ENCODE measurements around the gene VEPH1.
A peak's percentile ranks its signal among the peaks of the same experiment; 100 is the strongest.
"Not testable (repeated sequence)": the region's sequence is repeated elsewhere in the genome, so short reads cannot be mapped to it uniquely, and the experiment has no call there.

Gene VEPH1

GRCh38 chr3:157348304-157349075 is 154.7 kb downstream of the VEPH1 start:
- H4K20me1 ChIP-seq (ENCODE audit: control insufficient read depth, insufficient read depth, low read depth, low read length); H3K9me3 ChIP-seq (ENCODE audit: control insufficient read depth, insufficient read depth, low read length); H3K4me2 ChIP-seq (ENCODE audit: low read length): not testable (repeated sequence)

GRCh38 chr3:157347577-157348303 is 155.5 kb downstream of the VEPH1 start:
- no peaks in the 10 kb centered on the region for H3K9me2 ChIP-seq (replicated peaks; ENCODE audit: control insufficient read depth, low read length)
- TF ChIP-seq, protein P1, sequence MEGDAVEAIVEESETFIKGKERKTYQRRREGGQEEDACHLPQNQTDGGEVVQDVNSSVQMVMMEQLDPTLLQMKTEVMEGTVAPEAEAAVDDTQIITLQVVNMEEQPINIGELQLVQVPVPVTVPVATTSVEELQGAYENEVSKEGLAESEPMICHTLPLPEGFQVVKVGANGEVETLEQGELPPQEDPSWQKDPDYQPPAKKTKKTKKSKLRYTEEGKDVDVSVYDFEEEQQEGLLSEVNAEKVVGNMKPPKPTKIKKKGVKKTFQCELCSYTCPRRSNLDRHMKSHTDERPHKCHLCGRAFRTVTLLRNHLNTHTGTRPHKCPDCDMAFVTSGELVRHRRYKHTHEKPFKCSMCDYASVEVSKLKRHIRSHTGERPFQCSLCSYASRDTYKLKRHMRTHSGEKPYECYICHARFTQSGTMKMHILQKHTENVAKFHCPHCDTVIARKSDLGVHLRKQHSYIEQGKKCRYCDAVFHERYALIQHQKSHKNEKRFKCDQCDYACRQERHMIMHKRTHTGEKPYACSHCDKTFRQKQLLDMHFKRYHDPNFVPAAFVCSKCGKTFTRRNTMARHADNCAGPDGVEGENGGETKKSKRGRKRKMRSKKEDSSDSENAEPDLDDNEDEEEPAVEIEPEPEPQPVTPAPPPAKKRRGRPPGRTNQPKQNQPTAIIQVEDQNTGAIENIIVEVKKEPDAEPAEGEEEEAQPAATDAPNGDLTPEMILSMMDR (IDR thresholded peaks at IDR 0.05; ENCODE audit: low read depth, low read length, poor library complexity, severe bottlenecking) = peak; percentile 52
- TF ChIP-seq EZH2phosphoT487 (IDR thresholded peaks at IDR 0.05; ENCODE audit: borderline replicate concordance, low read length) = no peak

More at GRCh38 chr3:157348304-157349075, 154.7 kb downstream of the VEPH1 start:
- not testable (repeated sequence) for H3F3A ChIP-seq (ENCODE audit: control insufficient read depth, insufficient read depth); H3K9me2 ChIP-seq (replicated peaks; ENCODE audit: control insufficient read depth, low read length); H3K4me3 ChIP-seq (ENCODE audit: low read length); H3K27me3 ChIP-seq (ENCODE audit: control insufficient read depth, low read length); H3K4me1 ChIP-seq (ENCODE audit: control insufficient read depth, low read length); H3K79me2 ChIP-seq (ENCODE audit: control insufficient read depth, low read length); H3K36me3 ChIP-seq (ENCODE audit: control insufficient read depth, low read length); H3K27ac ChIP-seq (ENCODE audit: low read depth, low read length)

GRCh38 chr3:157336252-157337009 is 166.8 kb downstream of the VEPH1 start:
- Histone ChIP-seq H3K27ac (ENCODE audit: low read depth, low read length) (no peak overlapping the region), H3K79me2 (ENCODE audit: control insufficient read depth, low read length) (no peaks in the 10 kb centered on the region), H3K4me3 (ENCODE audit: low read length) (no peak overlapping the region), H3F3A (ENCODE audit: control insufficient read depth, insufficient read depth) (no peaks in the 10 kb centered on the region), H3K9me2 (replicated peaks; ENCODE audit: control insufficient read depth, low read length) (no peaks in the 10 kb centered on the region), H3K4me1 (ENCODE audit: control insufficient read depth, low read length) (no peaks in the 10 kb centered on the region), H3K4me2 (ENCODE audit: low read length) (no peak overlapping the region), H4K20me1 (ENCODE audit: control insufficient read depth, insufficient read depth, low read depth, low read length) (no peaks in the 10 kb centered on the region), H3K9me3 (ENCODE audit: control insufficient read depth, insufficient read depth, low read length) (no peaks in the 10 kb centered on the region), H3K36me3 (ENCODE audit: control insufficient read depth, low read length) (no peaks in the 10 kb centered on the region), H3K27me3 (ENCODE audit: control insufficient read depth, low read length) (no peaks in the 10 kb centered on the region)
- TF ChIP-seq EZH2phosphoT487 (IDR thresholded peaks at IDR 0.05; ENCODE audit: borderline replicate concordance, low read length) = no peak
- TF ChIP-seq, protein P1 (IDR thresholded peaks at IDR 0.05; ENCODE audit: low read depth, low read length, poor library complexity, severe bottlenecking) = no peak

More at GRCh38 chr3:157347577-157348303, 155.5 kb downstream of the VEPH1 start:
- no peaks in the 10 kb centered on the region for H3K9me3 ChIP-seq (ENCODE audit: control insufficient read depth, insufficient read depth, low read length)
- no peaks in the 10 kb centered on the region for H3K4me1 ChIP-seq (ENCODE audit: control insufficient read depth, low read length)
- H3K4me2 ChIP-seq (ENCODE audit: low read length) = no peak overlapping the region
- H3K4me3 ChIP-seq (ENCODE audit: low read length) = no peak overlapping the region
- no peaks in the 10 kb centered on the region for H4K20me1 ChIP-seq (ENCODE audit: control insufficient read depth, insufficient read depth, low read depth, low read length)
- no peaks in the 10 kb centered on the region for H3K36me3 ChIP-seq (ENCODE audit: control insufficient read depth, low read length)
- H3K27ac ChIP-seq (ENCODE audit: low read depth, low read length) = no peak overlapping the region
- H3K79me2 ChIP-seq (ENCODE audit: control insufficient read depth, low read length) = no peaks in the 10 kb centered on the region
- no peaks in the 10 kb centered on the region for H3K27me3 ChIP-seq (ENCODE audit: control insufficient read depth, low read length)
- no peaks in the 10 kb centered on the region for H3F3A ChIP-seq (ENCODE audit: control insufficient read depth, insufficient read depth)

Data from DOHH2 (cell line).